HG03342 (cell line): ENCODE measurements around the gene PSME2.
"Not testable (repeated sequence)": the region's sequence is repeated elsewhere in the genome, so short reads cannot be mapped to it uniquely, and the experiment has no call there.

Experiments used
- ATAC-seq: cut with Tn5 transposase; IDR thresholded peaks from one replicate; pipeline ENCODE4 v1.9.1; 2021; ENCODE audit warnings: mild to moderate bottlenecking, moderate library complexity; ENCODE audit not compliant: unreplicated experiment

PSME2 gene

GRCh38 chr14:24115422-24116127 lies 30.8 kb downstream of the PSME2 start:
- ATAC-seq = no peak

- peak; percentile 86 for ATAC-seq
Observed at GRCh38 chr14:24114532-24115421, 31.6 kb downstream of the PSME2 start, which contains the start of the genes DCAF11 and NRL. Gene DCAF11 (plus strand): TSS chr14:24114777. CDS start chr14:24115595, 818 bp downstream. Gene NRL (minus strand): TSS chr14:24114949. CDS start chr14:24082848, 32,101 bp downstream.

GRCh38 chr14:24113801-24114531 lies 32.4 kb downstream of the PSME2 start:
- ATAC-seq = peak; percentile 25

- ATAC-seq = no peak
Observed at GRCh38 chr14:24113379-24113800, 33.0 kb downstream of the PSME2 start.

- no peak for ATAC-seq
Observed at GRCh38 chr14:24110523-24110922, 35.9 kb downstream of the PSME2 start.

- ATAC-seq = no peak
Observed at GRCh38 chr14:24110060-24110459, 36.4 kb downstream of the PSME2 start.

- ATAC-seq = peak; percentile 22
Observed at GRCh38 chr14:24108336-24108874, 38.0 kb downstream of the PSME2 start.

- no peak for ATAC-seq
Observed at GRCh38 chr14:24106672-24107271, 39.6 kb downstream of the PSME2 start.

GRCh38 chr14:24105609-24106239 lies 40.7 kb downstream of the PSME2 start:
- not testable (repeated sequence) for ATAC-seq

GRCh38 chr14:24103451-24103850 lies 43.0 kb downstream of the PSME2 start:
- no peak for ATAC-seq

- ATAC-seq = no peak
Observed at GRCh38 chr14:24102357-24103048, 43.9 kb downstream of the PSME2 start.

GRCh38 chr14:24100982-24101494 lies 45.4 kb downstream of the PSME2 start:
- ATAC-seq = no peak

GRCh38 chr14:24100197-24100981 lies 46.0 kb downstream of the PSME2 start:
- no peak for ATAC-seq

- no peak for ATAC-seq
Observed at GRCh38 chr14:24098927-24099813, 47.2 kb downstream of the PSME2 start.

- no peak for ATAC-seq
Observed at GRCh38 chr14:24098229-24098926, 48.0 kb downstream of the PSME2 start.

GRCh38 chr14:24096545-24097181 lies 49.7 kb downstream of the PSME2 start:
- ATAC-seq = no peak
